HCEC 1CT (cell line): ENCODE measurements around the gene AP2M1.
"Not testable (repeated sequence)": the region's sequence is repeated elsewhere in the genome, so short reads cannot be mapped to it uniquely, and the experiment has no call there.

Experiments
- DNase-seq: peaks from one replicate; pipeline ENCODE4 v3.0.0-alpha.2; 2017

Gene AP2M1

GRCh38 chr3:184174646-184175492 is at the start of gene AP2M1:
AP2M1 (plus strand) TSS chr3:184174855; CDS start chr3:184176994, 2,139 bp downstream.
- DNase-seq = peak; percentile 100

- DNase-seq = peak; percentile 57
Measured at GRCh38 chr3:184126006-184126405, 48.6 kb upstream of the AP2M1 start.

- DNase-seq = peak; percentile 41
Measured at GRCh38 chr3:184129012-184129411, 45.6 kb upstream of the AP2M1 start.

- no peak for DNase-seq
Measured at GRCh38 chr3:184132945-184133344, 41.7 kb upstream of the AP2M1 start.

GRCh38 chr3:184133840-184134745 is 40.6 kb upstream of the AP2M1 start:
- DNase-seq = peak; percentile 73

GRCh38 chr3:184134746-184135148 is 39.9 kb upstream of the AP2M1 start:
- DNase-seq = peak; percentile 5

- DNase-seq = peak; percentile 88
Measured at GRCh38 chr3:184135149-184135910, 39.3 kb upstream of the AP2M1 start, which contains the start of gene EIF2B5. EIF2B5 (plus strand) TSS chr3:184135358; CDS start chr3:184135386, 28 bp downstream.

GRCh38 chr3:184135911-184136260 is 38.8 kb upstream of the AP2M1 start:
- no peak for DNase-seq

GRCh38 chr3:184140436-184140835 is 34.2 kb upstream of the AP2M1 start:
- no peak for DNase-seq

GRCh38 chr3:184142199-184142598 is 32.5 kb upstream of the AP2M1 start:
- DNase-seq = no peak

- no peak for DNase-seq
Measured at GRCh38 chr3:184143327-184143726, 31.3 kb upstream of the AP2M1 start.

GRCh38 chr3:184144505-184144904 is 30.1 kb upstream of the AP2M1 start:
- DNase-seq = no peak

- peak; percentile 35 for DNase-seq
Measured at GRCh38 chr3:184145111-184145524, 29.5 kb upstream of the AP2M1 start.

GRCh38 chr3:184145751-184146270 is 28.8 kb upstream of the AP2M1 start:
- DNase-seq = no peak

GRCh38 chr3:184148076-184148475 is 26.6 kb upstream of the AP2M1 start:
- DNase-seq = no peak

- no peak for DNase-seq
Measured at GRCh38 chr3:184149123-184149522, 25.5 kb upstream of the AP2M1 start.

- DNase-seq = not testable (repeated sequence)
Measured at GRCh38 chr3:184149770-184150169, 24.9 kb upstream of the AP2M1 start.

- DNase-seq = peak; percentile 68
Measured at GRCh38 chr3:184154885-184155643, 19.6 kb upstream of the AP2M1 start, which contains the start of gene DVL3. DVL3 (plus strand) TSS chr3:184155377; CDS start chr3:184155636, 259 bp downstream.

- DNase-seq = peak; percentile 40
Measured at GRCh38 chr3:184155644-184156521, 18.8 kb upstream of the AP2M1 start.

GRCh38 chr3:184156522-184156955 is 18.1 kb upstream of the AP2M1 start:
- peak; percentile 53 for DNase-seq

- DNase-seq = no peak
Measured at GRCh38 chr3:184157206-184157605, 17.4 kb upstream of the AP2M1 start.
